Measurements from ENCODE around the gene MAPK13.
A peak's percentile ranks its signal among the peaks of the same experiment; 100 is the strongest.
"Not testable (repeated sequence)": the region's sequence is repeated elsewhere in the genome, so short reads cannot be mapped to it uniquely, and the experiment has no call there.

The MAPK13 gene

GRCh38 chr6:36129941-36130666 lies at the start of gene MAPK13:
TSS of gene MAPK13 (plus strand) at chr6:36130513. CDS start at chr6:36130583, 70 bp downstream.
- Histone ChIP-seq H3K27me3 (ENCODE audit: control insufficient read depth, insufficient read depth, low read length) (peaks cover 28% of the 10 kb centered on the region), H3K4me1 (ENCODE audit: control insufficient read depth, low read depth, low read length) (peaks cover 14% of the 10 kb centered on the region), H3K4me3 (ENCODE audit: low read length) (peak within 1 kb of the TSS; percentile 53), H3K36me3 (ENCODE audit: control insufficient read depth, low read depth, low read length) (no peaks in the 10 kb centered on the region), H3K27ac (ENCODE audit: low read length) (no peak within 1 kb of the TSS), H3K9ac (ENCODE audit: low read length) (no peak within 1 kb of the TSS), H3K9me3 (ENCODE audit: control insufficient read depth, low read depth, low read length) (no peaks in the 10 kb centered on the region)

DNA sequence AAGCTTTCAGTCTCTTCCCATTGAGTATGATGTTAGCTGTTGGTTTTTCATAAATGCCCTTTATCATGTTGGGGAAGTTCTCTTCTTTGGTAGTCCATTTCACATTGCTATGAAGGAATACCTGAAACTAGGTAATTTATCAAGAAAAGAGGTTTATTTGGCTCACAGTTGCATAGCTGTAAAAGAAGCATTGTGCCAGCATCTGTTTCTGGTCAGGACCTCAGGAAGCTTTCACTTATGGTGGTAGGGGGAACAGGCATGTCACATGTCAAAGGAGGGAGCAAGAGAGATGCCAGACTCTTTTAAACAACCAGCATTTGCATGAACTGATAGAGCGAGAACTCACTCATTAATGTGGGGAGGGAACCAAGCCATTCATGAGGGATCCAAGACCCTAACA lies 48.0 kb upstream of the MAPK13 start:
- Histone ChIP-seq H3K36me3 (ENCODE audit: control insufficient read depth, low read depth, low read length) (peaks cover 29% of the 10 kb centered on the region), H3K4me1 (ENCODE audit: control insufficient read depth, low read depth, low read length) (no peaks in the 10 kb centered on the region), H3K27ac (ENCODE audit: low read length) (no peak overlapping the region), H3K27me3 (ENCODE audit: control insufficient read depth, insufficient read depth, low read length) (no peaks in the 10 kb centered on the region), H3K4me3 (ENCODE audit: low read length) (no peak overlapping the region), H3K9ac (ENCODE audit: low read length) (no peak overlapping the region), H3K9me3 (ENCODE audit: control insufficient read depth, low read depth, low read length) (peaks cover 10% of the 10 kb centered on the region)

DNA sequence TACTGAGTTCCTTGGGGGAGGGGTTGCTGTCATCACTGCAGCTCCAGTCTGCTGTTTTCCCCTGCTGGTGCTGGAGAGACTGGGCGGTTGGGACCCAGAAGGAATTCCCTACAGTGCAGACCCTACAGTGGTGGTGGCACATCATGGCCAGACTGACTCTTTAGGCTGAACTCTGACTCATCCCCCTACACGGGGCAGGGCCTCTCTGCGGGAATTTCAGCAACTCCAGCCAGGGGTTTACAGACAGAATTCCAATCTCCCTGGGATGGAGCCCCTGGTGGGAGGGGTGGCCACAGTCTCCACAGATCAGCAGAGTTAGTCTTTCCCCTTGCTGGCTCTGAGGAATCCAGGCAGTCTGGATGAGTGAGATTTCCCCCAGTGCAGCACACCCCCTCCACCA lies 46.9 kb upstream of the MAPK13 start:
- H3K4me3 ChIP-seq (ENCODE audit: low read length), result no peak overlapping the region
- peaks cover 24% of the 10 kb centered on the region for H3K36me3 ChIP-seq (ENCODE audit: control insufficient read depth, low read depth, low read length)
- no peak overlapping the region for H3K27ac ChIP-seq (ENCODE audit: low read length)
- peaks cover 10% of the 10 kb centered on the region for H3K9me3 ChIP-seq (ENCODE audit: control insufficient read depth, low read depth, low read length)
- no peaks in the 10 kb centered on the region for H3K27me3 ChIP-seq (ENCODE audit: control insufficient read depth, insufficient read depth, low read length)
- no peak overlapping the region for H3K9ac ChIP-seq (ENCODE audit: low read length)
- no peaks in the 10 kb centered on the region for H3K4me1 ChIP-seq (ENCODE audit: control insufficient read depth, low read depth, low read length)

- not testable (repeated sequence) for H3K9me3 ChIP-seq (ENCODE audit: control insufficient read depth, low read depth, low read length); H3K36me3 ChIP-seq (ENCODE audit: control insufficient read depth, low read depth, low read length)
Observed at GRCh38 chr6:36088204-36088603, 42.1 kb upstream of the MAPK13 start.

GRCh38 chr6:36089048-36089447 lies 41.3 kb upstream of the MAPK13 start:
- Histone ChIP-seq H3K4me3 (ENCODE audit: low read length) (no peak overlapping the region), H3K36me3 (ENCODE audit: control insufficient read depth, low read depth, low read length) (peaks cover 3% of the 10 kb centered on the region)

More at GRCh38 chr6:36088204-36088603, 42.1 kb upstream of the MAPK13 start:
- not testable (repeated sequence) for H3K4me3 ChIP-seq (ENCODE audit: low read length); H3K27me3 ChIP-seq (ENCODE audit: control insufficient read depth, insufficient read depth, low read length); H3K4me1 ChIP-seq (ENCODE audit: control insufficient read depth, low read depth, low read length); H3K9ac ChIP-seq (ENCODE audit: low read length); H3K27ac ChIP-seq (ENCODE audit: low read length)

GRCh38 chr6:36094238-36094637 lies 36.1 kb upstream of the MAPK13 start:
- Histone ChIP-seq H3K4me3 (ENCODE audit: low read length) (no peak overlapping the region), H3K9ac (ENCODE audit: low read length) (no peak overlapping the region), H3K27ac (ENCODE audit: low read length) (no peak overlapping the region), H3K4me1 (ENCODE audit: control insufficient read depth, low read depth, low read length) (peaks cover 11% of the 10 kb centered on the region), H3K27me3 (ENCODE audit: control insufficient read depth, insufficient read depth, low read length) (no peaks in the 10 kb centered on the region), H3K9me3 (ENCODE audit: control insufficient read depth, low read depth, low read length) (no peaks in the 10 kb centered on the region), H3K36me3 (ENCODE audit: control insufficient read depth, low read depth, low read length) (peaks cover 3% of the 10 kb centered on the region)

More at GRCh38 chr6:36089048-36089447, 41.3 kb upstream of the MAPK13 start:
- Histone ChIP-seq H3K9me3 (ENCODE audit: control insufficient read depth, low read depth, low read length) (peaks cover 6% of the 10 kb centered on the region), H3K9ac (ENCODE audit: low read length) (no peak overlapping the region), H3K27me3 (ENCODE audit: control insufficient read depth, insufficient read depth, low read length) (no peaks in the 10 kb centered on the region), H3K4me1 (ENCODE audit: control insufficient read depth, low read depth, low read length) (no peaks in the 10 kb centered on the region), H3K27ac (ENCODE audit: low read length) (no peak overlapping the region)

GRCh38 chr6:36094753-36095496 lies 35.4 kb upstream of the MAPK13 start:
- Histone ChIP-seq H3K36me3 (ENCODE audit: control insufficient read depth, low read depth, low read length) (peaks cover 3% of the 10 kb centered on the region), H3K9me3 (ENCODE audit: control insufficient read depth, low read depth, low read length) (no peaks in the 10 kb centered on the region), H3K9ac (ENCODE audit: low read length) (no peak overlapping the region), H3K4me1 (ENCODE audit: control insufficient read depth, low read depth, low read length) (peaks cover 12% of the 10 kb centered on the region), H3K27me3 (ENCODE audit: control insufficient read depth, insufficient read depth, low read length) (no peaks in the 10 kb centered on the region), H3K4me3 (ENCODE audit: low read length) (no peak overlapping the region), H3K27ac (ENCODE audit: low read length) (no peak overlapping the region)

DNA sequence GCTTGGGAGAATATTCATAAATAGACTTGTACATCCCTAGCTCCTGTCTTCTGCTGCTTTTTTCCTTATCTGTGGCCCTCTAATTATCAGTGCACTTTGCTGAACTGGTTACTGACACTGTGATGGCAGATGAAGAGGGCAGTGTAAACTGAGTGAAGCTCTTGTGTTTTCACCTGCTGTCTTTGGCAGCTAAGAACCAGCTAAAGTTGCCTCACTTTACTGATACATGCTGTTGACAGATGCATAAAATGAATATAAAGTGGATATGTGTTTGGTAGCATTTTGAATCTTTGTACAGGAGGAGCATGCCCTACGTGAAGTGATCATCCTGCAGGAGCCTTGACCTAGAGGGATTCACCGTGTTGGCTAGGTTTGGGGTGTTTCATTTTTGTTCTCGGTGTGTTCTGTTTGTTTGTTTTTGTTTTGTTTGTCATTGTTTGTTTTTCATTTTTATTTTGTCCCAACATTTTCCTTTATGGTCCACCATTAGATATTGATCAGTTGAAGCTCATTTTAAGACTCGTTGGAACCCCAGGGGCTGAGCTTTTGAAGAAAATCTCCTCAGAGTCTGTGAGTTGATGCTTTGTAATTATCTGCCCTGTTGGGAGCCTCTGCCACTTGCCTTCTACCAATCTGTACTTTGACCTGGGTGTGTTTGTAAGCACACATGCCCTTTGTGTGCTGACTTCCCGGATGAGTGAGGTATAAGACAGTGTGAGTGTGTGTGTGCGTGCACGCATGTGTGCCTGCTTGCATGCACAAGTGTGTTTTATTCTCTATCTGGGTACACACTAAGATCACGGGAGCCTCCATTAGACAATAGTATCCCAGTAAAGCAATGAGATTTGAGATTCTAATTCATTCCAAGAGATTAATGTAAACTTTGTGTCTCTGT lies 34.6 kb upstream of the MAPK13 start:
- no peak overlapping the region for H3K9ac ChIP-seq (ENCODE audit: low read length)
- no peak overlapping the region for H3K4me3 ChIP-seq (ENCODE audit: low read length)
- H3K9me3 ChIP-seq (ENCODE audit: control insufficient read depth, low read depth, low read length), result no peaks in the 10 kb centered on the region
- peaks cover 3% of the 10 kb centered on the region for H3K36me3 ChIP-seq (ENCODE audit: control insufficient read depth, low read depth, low read length)
- H3K27ac ChIP-seq (ENCODE audit: low read length), result no peak overlapping the region
- no peaks in the 10 kb centered on the region for H3K27me3 ChIP-seq (ENCODE audit: control insufficient read depth, insufficient read depth, low read length)
- H3K4me1 ChIP-seq (ENCODE audit: control insufficient read depth, low read depth, low read length), result peaks cover 12% of the 10 kb centered on the region

DNA sequence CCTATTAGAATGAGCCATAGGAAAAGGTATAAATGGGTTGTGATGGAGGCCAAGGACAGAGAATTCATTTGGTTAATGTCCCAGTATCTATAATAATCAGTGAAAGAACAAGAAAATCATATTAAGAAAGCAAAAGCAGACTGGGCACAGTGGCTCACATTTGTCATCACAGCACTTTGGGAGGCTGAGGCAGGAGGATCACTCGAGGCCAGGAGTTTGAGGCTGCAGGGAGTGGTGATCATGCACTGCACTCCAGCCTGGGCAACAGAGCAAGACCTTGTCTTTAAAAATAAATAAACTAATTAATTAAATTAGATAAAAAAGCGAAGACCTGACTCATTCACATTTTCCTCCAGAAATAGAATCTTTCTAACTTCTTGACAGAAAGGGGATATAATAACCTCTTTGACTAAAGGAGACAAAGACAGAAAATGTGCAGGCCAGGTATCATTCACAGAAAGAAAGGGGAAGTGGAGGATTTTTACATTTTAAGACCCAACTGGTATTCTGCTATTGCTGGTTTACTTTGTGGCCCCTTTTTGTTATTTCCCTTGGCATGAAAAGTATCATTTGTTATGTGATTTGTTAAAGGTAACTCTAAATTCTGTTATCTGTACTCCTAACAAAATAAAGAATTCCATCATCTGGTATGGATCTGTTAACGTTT lies 31.9 kb upstream of the MAPK13 start:
- H3K4me3 ChIP-seq (ENCODE audit: low read length), result no peak overlapping the region
- no peaks in the 10 kb centered on the region for H3K27me3 ChIP-seq (ENCODE audit: control insufficient read depth, insufficient read depth, low read length)
- peaks cover 12% of the 10 kb centered on the region for H3K4me1 ChIP-seq (ENCODE audit: control insufficient read depth, low read depth, low read length)
- H3K27ac ChIP-seq (ENCODE audit: low read length), result no peak overlapping the region
- no peak overlapping the region for H3K9ac ChIP-seq (ENCODE audit: low read length)
- H3K9me3 ChIP-seq (ENCODE audit: control insufficient read depth, low read depth, low read length), result no peaks in the 10 kb centered on the region
- H3K36me3 ChIP-seq (ENCODE audit: control insufficient read depth, low read depth, low read length), result peaks cover 10% of the 10 kb centered on the region

- Histone ChIP-seq H3K4me3 (ENCODE audit: low read length) (no peak overlapping the region), H3K9me3 (ENCODE audit: control insufficient read depth, low read depth, low read length) (no peaks in the 10 kb centered on the region), H3K4me1 (ENCODE audit: control insufficient read depth, low read depth, low read length) (peaks cover 12% of the 10 kb centered on the region), H3K36me3 (ENCODE audit: control insufficient read depth, low read depth, low read length) (peaks cover 10% of the 10 kb centered on the region), H3K27me3 (ENCODE audit: control insufficient read depth, insufficient read depth, low read length) (no peaks in the 10 kb centered on the region), H3K9ac (ENCODE audit: low read length) (no peak overlapping the region), H3K27ac (ENCODE audit: low read length) (no peak overlapping the region)
Observed at GRCh38 chr6:36098920-36099647, 31.2 kb upstream of the MAPK13 start.
